GM19238 (cell line): ENCODE results near the gene CCDC27.

Experiments
- DNase-seq: peaks from one replicate; pipeline ENCODE4 v3.0.0; 2011; ENCODE audit warnings: low spot score; ENCODE audit not compliant: insufficient read length

The CCDC27 gene

DNA sequence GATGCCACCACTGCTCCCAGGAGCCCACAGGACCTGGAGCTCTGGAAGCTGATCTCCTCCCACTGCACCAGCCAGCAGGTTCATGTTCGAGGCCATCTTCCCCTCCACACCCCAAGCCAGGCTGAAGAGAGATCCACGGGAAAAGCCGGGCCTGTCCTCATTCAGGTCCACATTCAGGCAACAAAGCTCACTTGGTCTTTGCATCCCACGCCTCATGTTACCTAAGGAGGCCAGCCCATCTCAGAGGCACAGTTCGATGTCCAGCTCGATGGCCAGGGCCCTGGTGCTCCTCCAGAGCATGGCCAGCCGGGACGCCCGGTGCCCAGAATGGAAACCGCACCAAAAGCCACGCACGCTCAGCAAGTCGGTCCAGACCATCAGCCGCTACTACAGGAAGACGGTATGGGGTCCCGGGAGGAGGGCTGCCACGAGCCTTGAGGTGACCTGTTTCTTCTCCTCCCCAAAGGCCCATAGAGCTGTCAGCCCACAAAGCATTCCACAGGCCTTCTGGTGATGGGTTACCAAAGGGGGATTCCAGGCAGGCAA lies at the start of gene CCDC27:
CCDC27 (plus strand) TSS at position 51 of the 546 bp plus-strand sequence; CDS start at position 83, 32 bp downstream.
- no peak for DNase-seq

- DNase-seq = no peak
These were observed 49.7 kb upstream of the CCDC27 start for GRCh38 chr1:3702528-3702927.

DNA sequence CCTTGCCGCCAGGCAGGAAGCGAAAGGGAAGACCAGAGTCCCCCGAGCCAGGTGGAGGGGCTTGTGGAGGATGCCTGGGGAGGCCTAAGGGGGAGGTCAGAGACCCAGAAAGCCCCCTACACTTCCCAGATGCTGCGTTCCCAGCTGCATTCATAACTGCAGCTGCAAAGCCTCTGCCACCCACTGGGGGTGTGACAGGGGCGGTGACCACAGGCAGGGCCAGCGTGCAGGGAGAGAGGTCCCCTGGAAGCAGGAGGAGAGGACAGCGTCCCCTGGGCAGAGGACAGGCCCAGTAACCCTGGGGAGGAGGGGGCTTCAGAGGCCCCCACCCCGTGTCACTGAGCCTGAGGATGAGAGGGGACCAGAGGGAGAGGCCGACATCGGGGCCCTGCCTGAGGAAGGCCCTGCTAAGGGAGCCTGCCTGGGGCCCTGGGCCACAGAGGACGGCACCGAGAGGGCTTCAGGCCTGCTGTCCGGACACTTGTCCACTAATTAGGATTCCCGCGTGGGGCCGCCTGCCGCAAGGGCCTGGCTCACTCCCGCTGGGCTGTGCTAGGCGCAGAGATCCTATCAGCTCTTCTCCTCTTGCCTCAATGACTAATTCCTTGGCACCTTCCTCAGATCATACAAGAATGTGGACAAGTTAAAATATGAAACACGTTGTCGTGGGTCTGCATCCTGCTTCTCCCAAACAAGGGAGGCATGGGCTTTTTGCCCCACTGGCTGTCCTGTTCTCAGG lies 49.1 kb upstream of the CCDC27 start:
- DNase-seq = no peak

GRCh38 chr1:3703786-3704371 lies 48.4 kb upstream of the CCDC27 start:
- DNase-seq = no peak

DNA sequence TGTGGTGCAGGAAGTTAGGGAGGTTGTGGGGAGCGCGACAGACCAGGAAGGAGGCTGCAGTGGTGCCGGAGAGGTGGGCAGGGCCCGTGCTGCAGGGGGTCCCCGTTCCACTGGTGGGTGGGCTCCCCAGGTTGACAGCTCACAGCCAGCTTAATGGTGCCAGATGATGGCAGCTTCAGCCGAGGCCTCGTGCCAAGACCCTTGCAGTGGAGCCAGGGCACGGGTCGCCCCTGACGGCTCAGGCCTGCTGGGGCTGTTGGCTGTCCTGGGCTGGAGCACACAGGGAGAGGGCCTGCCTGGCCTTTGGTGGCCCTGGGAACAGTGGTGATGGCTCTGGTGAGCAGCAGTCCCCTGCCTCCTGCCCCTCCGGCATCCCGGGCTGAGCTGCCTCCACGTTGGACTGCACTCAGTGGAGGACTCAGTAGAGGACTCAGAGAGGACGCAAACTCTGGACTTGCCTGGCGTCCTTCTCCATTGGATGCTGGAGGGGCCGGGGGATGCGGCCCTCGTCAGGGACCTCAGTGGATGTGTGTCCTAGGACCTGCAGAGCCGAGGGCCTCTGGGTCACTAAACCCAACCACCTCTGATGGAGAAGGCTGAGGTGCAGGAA lies 46.8 kb upstream of the CCDC27 start:
- no peak for DNase-seq

- DNase-seq = no peak
These were observed 45.5 kb upstream of the CCDC27 start for GRCh38 chr1:3706651-3707297.

DNA sequence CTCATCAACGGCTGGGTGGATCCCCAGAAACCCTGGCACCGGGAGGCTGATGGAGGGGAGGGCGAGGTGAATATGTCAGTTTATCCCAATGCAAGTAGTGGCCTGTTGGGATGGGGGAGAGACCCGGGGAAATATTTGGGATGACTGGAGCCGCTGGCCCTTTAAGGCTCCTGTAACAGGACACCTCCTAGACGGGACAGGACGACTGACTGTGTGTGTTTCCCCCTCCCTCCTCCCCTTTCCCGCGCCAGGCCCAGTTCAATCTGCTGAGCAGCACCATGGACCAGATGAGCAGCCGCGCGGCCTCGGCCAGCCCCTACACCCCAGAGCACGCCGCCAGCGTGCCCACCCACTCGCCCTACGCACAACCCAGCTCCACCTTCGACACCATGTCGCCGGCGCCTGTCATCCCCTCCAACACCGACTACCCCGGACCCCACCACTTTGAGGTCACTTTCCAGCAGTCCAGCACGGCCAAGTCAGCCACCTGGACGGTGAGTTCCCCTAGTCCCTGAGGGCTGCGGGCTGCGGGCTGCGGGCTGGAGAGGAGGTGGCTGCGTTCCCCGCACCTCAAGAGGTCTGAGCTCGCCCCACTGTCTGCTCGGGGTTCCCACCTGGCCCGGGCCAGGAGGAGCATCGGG lies 44.8 kb upstream of the CCDC27 start:
- DNase-seq = no peak

GRCh38 chr1:3707939-3708328 lies 44.3 kb upstream of the CCDC27 start:
- DNase-seq = no peak

DNA sequence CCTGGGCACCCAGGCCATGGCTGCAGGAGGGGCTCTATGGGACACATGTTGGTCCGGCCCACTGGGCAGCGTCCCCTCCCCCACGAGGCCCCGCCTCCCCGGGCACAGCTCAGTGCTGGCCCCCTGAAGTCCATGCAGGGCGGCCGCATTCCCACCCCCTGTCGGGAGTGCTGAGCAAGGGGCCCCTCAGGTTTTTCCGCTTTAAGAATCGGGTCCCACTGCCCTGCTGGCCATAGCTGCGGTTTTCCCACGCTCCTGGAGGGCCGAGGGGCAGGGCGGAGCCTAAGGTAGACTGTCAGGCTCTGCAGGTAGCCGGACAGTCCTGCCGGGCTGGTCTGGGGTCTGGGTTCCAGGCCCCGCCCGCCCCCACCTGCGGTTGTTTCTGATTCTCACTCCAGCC lies 43.5 kb upstream of the CCDC27 start:
- no peak for DNase-seq

- no peak for DNase-seq
These were observed 42.0 kb upstream of the CCDC27 start for GRCh38 chr1:3710251-3710650.

DNA sequence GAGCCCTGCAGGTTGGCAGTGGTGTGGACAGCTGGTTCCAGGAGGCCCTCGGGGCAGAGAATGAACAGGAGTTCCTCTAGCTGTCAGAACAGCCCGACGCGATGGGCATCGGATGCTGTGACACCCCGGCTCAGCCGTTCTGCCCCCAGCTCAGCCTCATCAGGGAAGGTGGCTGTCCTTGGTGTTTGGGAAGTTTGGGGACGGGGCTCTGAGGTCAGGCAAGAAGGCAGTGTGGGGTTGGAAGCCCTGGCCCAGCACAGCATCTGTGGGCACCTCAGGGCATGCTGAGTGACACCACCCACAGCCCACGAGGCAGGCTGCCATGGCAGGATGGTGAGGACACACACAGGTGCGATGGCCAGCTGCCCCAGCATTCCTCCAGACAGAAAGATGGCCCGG lies 40.9 kb upstream of the CCDC27 start:
- DNase-seq = no peak

GRCh38 chr1:3711780-3712451 lies 40.3 kb upstream of the CCDC27 start:
- no peak for DNase-seq

DNA sequence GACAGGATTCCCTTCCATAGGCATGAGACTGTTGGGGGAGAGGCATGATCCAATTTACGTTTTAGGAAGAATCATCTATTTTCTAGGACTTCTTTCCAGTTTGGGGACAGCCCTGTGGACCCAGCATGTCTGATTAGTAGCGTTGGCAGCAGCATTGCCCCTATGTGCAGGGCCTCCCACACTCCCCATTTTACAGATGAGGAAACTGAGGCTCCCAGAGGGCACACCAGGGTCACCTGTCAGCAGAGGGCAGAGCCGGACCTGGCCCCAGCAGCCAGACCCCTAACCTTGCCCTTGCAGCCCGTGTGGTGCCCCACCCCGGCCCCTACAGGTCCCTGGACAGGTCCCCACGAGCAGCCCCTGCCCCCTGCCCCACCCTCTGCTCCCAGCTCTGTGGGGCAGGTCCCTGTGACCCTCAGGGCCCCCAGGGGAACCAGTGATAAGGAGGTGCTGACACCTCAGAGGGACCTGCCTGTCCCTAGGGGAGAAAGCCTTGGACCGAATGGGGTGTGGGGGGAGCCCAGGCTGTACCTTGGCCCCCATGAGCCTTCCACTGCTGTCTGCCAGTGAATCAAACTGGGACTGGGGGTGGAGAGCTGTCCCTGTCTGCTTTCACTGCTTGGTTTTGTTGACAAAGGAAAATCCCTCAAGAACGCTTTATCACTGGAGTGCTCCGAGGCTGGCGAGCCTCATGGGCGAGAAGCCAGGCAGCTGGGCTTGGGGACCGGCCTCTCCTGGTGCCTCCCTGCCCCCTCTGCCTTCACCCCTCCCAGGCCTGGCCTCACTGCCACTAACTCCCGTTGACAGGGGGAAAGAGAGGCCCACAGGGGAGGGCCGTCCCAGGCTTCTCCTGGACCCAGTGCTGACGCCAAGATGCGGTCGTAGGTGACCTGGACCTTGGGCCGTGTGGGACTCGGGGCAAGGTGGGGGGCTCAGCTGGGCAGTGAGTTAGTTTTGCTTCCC lies 39.4 kb upstream of the CCDC27 start:
- DNase-seq = no peak

GRCh38 chr1:3713840-3714239 lies 38.4 kb upstream of the CCDC27 start:
- no peak for DNase-seq

DNA sequence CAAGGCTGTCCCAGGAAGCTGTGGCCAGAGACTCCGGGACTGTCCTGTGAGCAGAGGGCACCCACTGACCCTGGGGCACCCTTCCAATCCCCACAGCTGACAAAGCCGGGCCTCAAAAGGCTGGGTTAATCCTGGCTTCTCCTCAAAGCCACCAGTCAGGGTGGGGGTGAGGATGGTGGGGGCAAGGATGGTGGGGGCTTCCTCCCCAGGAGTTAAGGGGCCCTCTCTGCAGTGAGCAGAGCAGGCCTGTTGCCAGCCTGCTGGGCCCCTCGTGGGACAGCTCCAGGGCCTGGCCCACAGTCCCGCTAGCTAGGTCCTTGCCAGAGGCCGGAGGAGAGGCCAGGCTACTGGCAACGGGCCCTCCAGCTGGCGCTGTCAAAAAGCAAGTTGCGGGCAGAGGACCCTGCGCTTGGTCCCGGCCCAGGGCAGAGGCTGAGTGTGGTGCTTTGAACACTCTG lies 37.9 kb upstream of the CCDC27 start:
- DNase-seq = no peak

GRCh38 chr1:3714814-3715213 lies 37.4 kb upstream of the CCDC27 start:
- DNase-seq = no peak

DNA sequence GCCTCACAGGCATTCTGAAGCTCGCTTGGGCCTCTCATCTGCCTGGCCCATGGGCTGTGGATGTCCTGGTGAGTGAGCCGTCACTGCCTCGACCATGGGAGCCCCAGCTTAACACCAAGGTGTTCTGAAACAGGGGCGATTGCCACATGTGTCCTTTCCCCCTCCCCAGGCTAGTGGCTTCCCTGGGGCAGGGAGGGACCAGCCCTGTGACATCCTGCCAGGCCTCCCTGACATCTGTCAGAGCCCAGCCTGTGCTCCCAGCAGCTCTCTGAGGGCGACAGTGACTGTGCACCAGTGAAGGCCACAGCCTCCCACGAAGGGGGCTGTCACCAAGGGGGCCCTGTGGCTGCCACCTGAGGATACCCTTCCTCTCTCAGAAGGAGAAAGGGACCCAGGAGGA lies 35.9 kb upstream of the CCDC27 start:
- no peak for DNase-seq

DNA sequence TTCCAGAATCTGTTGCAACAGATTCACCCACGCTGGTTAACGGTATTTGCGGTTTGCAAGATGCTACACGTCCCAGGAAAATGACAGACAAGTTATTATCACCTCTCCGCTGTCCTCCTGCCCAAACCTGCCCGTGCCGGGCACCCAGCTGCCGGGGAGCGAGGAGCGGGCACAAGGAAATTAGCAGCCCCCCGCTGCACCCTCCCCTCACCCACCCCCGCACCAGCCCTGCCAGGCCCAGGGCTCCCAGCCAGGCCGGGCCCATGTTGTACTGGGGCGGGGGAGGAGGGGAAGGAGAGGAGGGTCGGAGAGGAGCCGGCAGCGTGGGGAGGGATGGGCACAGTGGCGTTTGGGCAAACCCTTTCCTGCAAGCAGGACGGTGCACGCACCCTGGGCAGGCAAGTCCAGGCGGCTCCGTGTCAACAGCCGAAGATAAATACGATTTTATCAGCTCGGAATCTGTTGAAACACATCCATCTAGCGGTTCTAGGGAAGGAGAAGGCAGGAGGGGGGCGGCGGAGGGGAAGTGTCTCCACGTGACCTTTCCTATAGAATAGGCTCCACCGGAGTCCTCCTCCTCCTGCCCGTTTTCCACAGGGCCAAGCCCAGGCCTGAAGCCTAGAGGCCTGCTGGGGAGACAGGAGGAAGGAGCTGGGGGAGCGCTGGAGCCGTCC lies 35.1 kb upstream of the CCDC27 start:
- DNase-seq = no peak
